HG02943 (cell line): ENCODE data around the gene MCF2L.

Experiments used
- ATAC-seq: cut with Tn5 transposase; IDR thresholded peaks from one replicate; pipeline ENCODE4 v1.9.1; 2021; ENCODE audit warnings: mild to moderate bottlenecking, low read depth, moderate library complexity; ENCODE audit not compliant: unreplicated experiment

The MCF2L gene

GRCh38 chr13:112942689-112943308 is 26.2 kb upstream of the MCF2L start:
- peak; percentile 96 for ATAC-seq

GRCh38 chr13:112943309-112944125 is 25.5 kb upstream of the MCF2L start:
- no peak for ATAC-seq

- ATAC-seq: no peak
These were observed 21.2 kb upstream of the MCF2L start for GRCh38 chr13:112947796-112948195.

- no peak for ATAC-seq
These were observed 17.2 kb upstream of the MCF2L start for GRCh38 chr13:112951674-112952371.

GRCh38 chr13:112952759-112953551 is 16.1 kb upstream of the MCF2L start:
- no peak for ATAC-seq

- no peak for ATAC-seq
These were observed 15.2 kb upstream of the MCF2L start for GRCh38 chr13:112953591-112954487.

GRCh38 chr13:112954488-112955270 is 14.3 kb upstream of the MCF2L start:
- no peak for ATAC-seq

GRCh38 chr13:112955271-112955937 is 13.6 kb upstream of the MCF2L start:
- ATAC-seq: no peak

- ATAC-seq: no peak
These were observed 13.1 kb upstream of the MCF2L start for GRCh38 chr13:112955956-112956355.

GRCh38 chr13:112956571-112957294 is 12.3 kb upstream of the MCF2L start:
- no peak for ATAC-seq

- no peak for ATAC-seq
These were observed 11.7 kb upstream of the MCF2L start for GRCh38 chr13:112957295-112957677.

GRCh38 chr13:112958127-112958989 is 10.7 kb upstream of the MCF2L start:
- no peak for ATAC-seq

GRCh38 chr13:112959206-112959605 is 9.8 kb upstream of the MCF2L start:
- ATAC-seq: no peak

- no peak for ATAC-seq
These were observed 9.1 kb upstream of the MCF2L start for GRCh38 chr13:112959701-112960542.

- ATAC-seq: no peak
These were observed 8.3 kb upstream of the MCF2L start for GRCh38 chr13:112960706-112961105.
